Right kidney (tissue), 1 donor: ENCODE results near the gene SAMD4B.
"Not testable (repeated sequence)": the region's sequence is repeated elsewhere in the genome, so short reads cannot be mapped to it uniquely, and the experiment has no call there.

Experiments
- DNase-seq: peaks from one replicate; pipeline ENCODE4 v3.0.0-alpha.2; 2016

The SAMD4B gene

GRCh38 chr19:39334444-39334976 is 7.7 kb upstream of the SAMD4B start:
- no peak for DNase-seq

- DNase-seq = no peak
Measured at GRCh38 chr19:39335168-39335548, 7.1 kb upstream of the SAMD4B start.

- DNase-seq = no peak
Measured at GRCh38 chr19:39336483-39336882, 5.7 kb upstream of the SAMD4B start.

- no peak for DNase-seq
Measured at GRCh38 chr19:39339674-39340073, 2.5 kb upstream of the SAMD4B start.

- DNase-seq = not testable (repeated sequence)
Measured at GRCh38 chr19:39340156-39340555, 2.1 kb upstream of the SAMD4B start.

- DNase-seq = no peak
Measured at GRCh38 chr19:39341129-39341718, 997 bp upstream of the SAMD4B start.

GRCh38 chr19:39342647-39343305 is 555 bp downstream of the SAMD4B start:
- peak; percentile 27 for DNase-seq

GRCh38 chr19:39345956-39346355 is 3.7 kb downstream of the SAMD4B start:
- no peak for DNase-seq

- no peak for DNase-seq
Measured at GRCh38 chr19:39347332-39348164, 5.3 kb downstream of the SAMD4B start.

GRCh38 chr19:39349326-39349725 is 7.1 kb downstream of the SAMD4B start:
- no peak for DNase-seq

- no peak for DNase-seq
Measured at GRCh38 chr19:39350156-39350555, 7.9 kb downstream of the SAMD4B start.

GRCh38 chr19:39351537-39352064 is 9.4 kb downstream of the SAMD4B start:
- DNase-seq = no peak

- DNase-seq = no peak
Measured at GRCh38 chr19:39352381-39353255, 10.4 kb downstream of the SAMD4B start.

- DNase-seq = no peak
Measured at GRCh38 chr19:39355253-39355652, 13.0 kb downstream of the SAMD4B start.

GRCh38 chr19:39356073-39356472 is 13.9 kb downstream of the SAMD4B start:
- DNase-seq = no peak

GRCh38 chr19:39356647-39357046 is 14.4 kb downstream of the SAMD4B start:
- no peak for DNase-seq

- DNase-seq = no peak
Measured at GRCh38 chr19:39359026-39359425, 16.8 kb downstream of the SAMD4B start.

- DNase-seq = no peak
Measured at GRCh38 chr19:39360599-39360998, 18.4 kb downstream of the SAMD4B start.

- no peak for DNase-seq
Measured at GRCh38 chr19:39362682-39363657, 20.7 kb downstream of the SAMD4B start.

- DNase-seq = no peak
Measured at GRCh38 chr19:39363901-39364457, 21.8 kb downstream of the SAMD4B start.
